GM23338 (cell line): ENCODE data around the gene FAM3D. TPM values are rescaled to one million over a fixed set of nuclear protein-coding genes. Genes with fewer than 3 reads are reported as not detected.

Experiments used
- ATAC-seq: fragments of 200-7000 bp; cut with Tn5 transposase; 3 replicates; pipeline ENCODE4 v1.9.1; 2020
- DNase-seq: peaks from one replicate; pipeline ENCODE4 v3.0.0-alpha.2; 2015; ENCODE audit warnings: low spot score
- H2AFZ ChIP-seq: fragments of 200-600 bp; sonication (generic); 2 replicates; pipeline ENCODE4 v1.8.0; 2016; ENCODE audit warnings: antibody characterized with exemption, mild to moderate bottlenecking, moderate library complexity
- H3F3A ChIP-seq: fragments of 200-600 bp; sonication (generic); replicated peaks from 2 replicates; pipeline ENCODE4 v1.8.0; 2017; ENCODE audit warnings: antibody characterized with exemption, mixed run types, low read depth
- H3K27ac ChIP-seq: fragments of 200-600 bp; sonication (generic); 2 replicates; pipeline ENCODE4 v1.6.1; 2016; ENCODE audit warnings: low read depth
- H3K27me3 ChIP-seq: fragments of 200-600 bp; sonication (generic); 2 replicates; pipeline ENCODE4 v1.8.0; 2016; ENCODE audit warnings: mild to moderate bottlenecking, mixed run types, moderate library complexity; ENCODE audit not compliant: insufficient read depth
- H3K36me3 ChIP-seq: fragments of 200-600 bp; sonication (generic); 2 replicates; pipeline ENCODE4 v1.8.0; 2016; ENCODE audit warnings: mild to moderate bottlenecking; ENCODE audit not compliant: insufficient read depth
- H3K4me1 ChIP-seq: fragments of 200-600 bp; sonication (generic); 2 replicates; pipeline ENCODE4 v1.8.0; 2016; ENCODE audit warnings: mild to moderate bottlenecking, moderate library complexity; ENCODE audit not compliant: insufficient read depth
- H3K4me2 ChIP-seq: fragments of 200-600 bp; sonication (generic); 2 replicates; pipeline ENCODE4 v1.7.1; 2017; ENCODE audit warnings: mixed run types
- H3K4me3 ChIP-seq: fragments of 200-600 bp; sonication (generic); 2 replicates; pipeline ENCODE4 v1.6.1; 2016; ENCODE audit warnings: mixed run types
- H3K79me2 ChIP-seq: fragments of 200-600 bp; sonication (generic); replicated peaks from 2 replicates; pipeline ENCODE4 v1.8.0; 2017; ENCODE audit warnings: mild to moderate bottlenecking; ENCODE audit not compliant: insufficient read depth
- H3K9me2 ChIP-seq: fragments of 200-600 bp; sonication (generic); 2 replicates; pipeline ENCODE4 v1.8.0; 2017; ENCODE audit not compliant: insufficient read depth
- H4K20me1 ChIP-seq: fragments of 200-600 bp; sonication (generic); replicated peaks from 2 replicates; pipeline ENCODE4 v1.8.0; 2017; ENCODE audit warnings: mild to moderate bottlenecking; ENCODE audit not compliant: insufficient read depth
- H3K27ac Mint-ChIP-seq: 2 replicates; pipeline ENCODE4 v1.8.0; 2020; ENCODE audit warnings: inconsistent platforms, mild to moderate bottlenecking, moderate library complexity, mixed read lengths
- H3K27me3 Mint-ChIP-seq: 3 replicates; pipeline ENCODE4 v1.8.0; 2022; ENCODE audit warnings: low read depth, mild to moderate bottlenecking, moderate library complexity, mixed read lengths, inconsistent platforms; ENCODE audit not compliant: insufficient read depth, poor library complexity
- H3K36me3 Mint-ChIP-seq: 3 replicates; pipeline ENCODE4 v1.8.0; 2021; ENCODE audit warnings: low read depth, mild to moderate bottlenecking, inconsistent platforms, moderate library complexity, mixed read lengths
- H3K4me1 Mint-ChIP-seq: 3 replicates; pipeline ENCODE4 v1.8.0; 2020; ENCODE audit warnings: mild to moderate bottlenecking, inconsistent platforms, mixed read lengths
- H3K4me3 Mint-ChIP-seq: 3 replicates; pipeline ENCODE4 v1.8.0; 2021; ENCODE audit warnings: moderate library complexity, mild to moderate bottlenecking, inconsistent platforms, mixed read lengths
- H3K9me3 Mint-ChIP-seq: 3 replicates; pipeline ENCODE4 v1.8.0; 2020; ENCODE audit warnings: moderate library complexity, mild to moderate bottlenecking, inconsistent platforms, mixed read lengths
- CREB1 ChIP-seq: fragments of 250-450 bp; sonication (Bioruptor Pico); IDR thresholded peaks from 2 replicates; pipeline ENCODE4 v1.5.0; 2020; ENCODE audit warnings: low read depth, mild to moderate bottlenecking, moderate library complexity
- CTCF ChIP-seq, 2 experiments: fragments of 200-600 bp in 1 of 2; sonication (generic) in 1 of 2; conservative IDR thresholded peaks; 2 replicates each; pipeline versions ENCODE4 v1.5.1 to v1.6.1; 2016 to 2017; ENCODE audit warnings: antibody characterized with exemption in 2 of 2, low read depth in 2 of 2, mild to moderate bottlenecking in 2 of 2, moderate library complexity in 1 of 2
- ETS1 ChIP-seq: IDR thresholded peaks from 2 replicates; pipeline ENCODE4 v1.6.1; 2016; ENCODE audit warnings: antibody characterized with exemption
- ZNF462 ChIP-seq: fragments of 250-450 bp; sonication (Bioruptor Pico); IDR thresholded peaks from 2 replicates; pipeline ENCODE4 v1.5.0; 2020; ENCODE audit warnings: mild to moderate bottlenecking, moderate library complexity
- polyA plus RNA-seq: library from polyadenylated mRNA; unstranded; fragments of >200 nt; fragmentation: Nextera tagmentation; extraction: Ambion mirVana; gene quantifications from 2 replicates; pipeline ENCODE4 v1.2.1, GENCODE V29; 2016
- total RNA-seq: library from RNA; depleted of rRNA; stranded (reverse); fragments of >200 nt; shearing (Covaris generic); gene quantifications from 2 replicates; pipeline ENCODE4 v1.2.3, GENCODE V29; 2014

FAM3D gene
- total and polyA plus RNA-seq, 2 experiments from 2014 or later = 0.26 TPM; not detected in 1

GRCh38 chr3:58665405-58665804 lies 1.2 kb downstream of the FAM3D start (continued):
- TF ChIP-seq ZNF462 (CRISPR knock-in tag) (no peak), ETS1 (no peak), CREB1 (CRISPR knock-in tag) (no peak), CTCF (conservative IDR thresholded peaks at IDR 0.05; ENCODE audit: low read depth in 2 of 2) (no peak)

- ATAC-seq = no peak
- H3K9me2 ChIP-seq = no peaks in the 10 kb centered on the region
- no peaks in the 10 kb centered on the region for H4K20me1 ChIP-seq
- no peak overlapping the region for H3K4me3 Mint-ChIP-seq
- H3K36me3 ChIP-seq = no peaks in the 10 kb centered on the region
- H3K4me1 ChIP-seq = no peaks in the 10 kb centered on the region
- no peak overlapping the region for H3K27ac ChIP-seq
- no peak overlapping the region for H3K4me2 ChIP-seq
- no peaks in the 10 kb centered on the region for H3F3A ChIP-seq
- peaks cover 16% of the 10 kb centered on the region for H3K27me3 Mint-ChIP-seq
- no peaks in the 10 kb centered on the region for H3K36me3 Mint-ChIP-seq
- H3K79me2 ChIP-seq = no peaks in the 10 kb centered on the region
- no peaks in the 10 kb centered on the region for H3K27me3 ChIP-seq
- no peaks in the 10 kb centered on the region; the same call in 2 of the 3 replicates for H3K4me1 Mint-ChIP-seq
- DNase-seq = no peak
- no peak overlapping the region for H2AFZ ChIP-seq
- H3K9me3 Mint-ChIP-seq = no peaks in the 10 kb centered on the region
- no peak overlapping the region for H3K4me3 ChIP-seq
- H3K27ac Mint-ChIP-seq = no peak overlapping the region
- TF ChIP-seq CTCF (conservative IDR thresholded peaks at IDR 0.05; ENCODE audit: low read depth in 2 of 2) (no peak), ETS1 (no peak)
These were observed 2.0 kb downstream of the FAM3D start for GRCh38 chr3:58664611-58665010.
